CD4-positive, alpha-beta T cell treated with Interleukin-12 subunit alpha and Interleukin-12 subunit beta, for 1 hour (primary cell): Measurements from ENCODE around the gene IRAK4.

ENCODE experiments used
- DNase-seq: peaks from one replicate; pipeline ENCODE4 v3.0.0-alpha.2; 2020

IRAK4 gene

DNA sequence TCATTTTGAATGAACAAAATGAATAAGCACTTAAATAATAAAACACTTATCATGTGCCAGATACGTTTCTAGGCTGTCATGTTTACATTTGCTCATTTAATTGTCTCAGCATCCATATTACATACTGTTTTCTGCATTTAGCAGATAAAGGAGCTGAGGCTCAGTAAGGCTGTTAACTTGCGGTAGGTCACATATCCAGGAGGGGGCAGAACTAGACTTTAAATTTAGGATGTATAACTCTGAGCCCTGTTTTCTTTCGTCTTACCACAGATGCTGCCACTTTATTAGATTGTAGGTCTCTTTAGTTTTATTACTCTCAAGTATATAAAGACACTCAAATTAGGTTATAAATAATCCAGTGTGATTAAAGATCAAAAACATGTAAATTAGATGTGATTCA is 17.7 kb downstream of the IRAK4 start:
- peak; percentile 45 for DNase-seq

DNA sequence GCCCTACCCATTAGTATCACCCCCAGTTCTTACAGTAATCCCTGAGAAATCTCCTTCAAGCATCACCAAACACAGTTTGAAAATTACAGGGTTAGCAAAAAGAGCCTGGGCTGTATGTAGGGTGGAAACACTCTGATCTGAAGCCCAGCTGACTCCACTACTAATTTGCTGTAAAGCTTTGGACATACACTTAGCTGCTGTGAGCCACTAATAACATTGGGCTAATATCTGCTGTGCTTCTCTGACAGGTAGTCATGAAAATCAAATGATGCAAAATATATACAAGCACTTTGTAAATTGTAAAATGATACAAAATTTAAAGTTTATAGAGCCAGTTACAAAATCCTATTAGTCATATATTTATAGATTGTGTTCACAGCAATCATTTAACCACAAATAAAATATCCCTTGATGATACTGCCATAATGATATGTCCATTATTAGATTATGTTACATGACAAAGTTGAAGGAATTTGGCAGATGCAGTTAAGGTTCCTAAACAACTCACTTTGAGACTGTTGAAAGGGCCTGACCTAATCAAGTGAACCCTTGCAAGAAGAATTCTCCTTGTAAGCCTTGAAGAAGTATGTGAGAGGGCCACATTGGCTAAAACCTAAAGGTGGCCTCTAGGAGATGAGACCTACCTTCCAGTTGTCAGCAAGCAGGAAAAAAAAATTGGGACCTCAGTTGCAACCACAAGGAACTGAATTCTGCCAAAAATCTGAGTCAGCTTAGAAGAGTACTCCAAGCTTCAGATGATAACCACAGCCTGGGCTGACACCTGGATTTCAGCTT is 28.3 kb downstream of the IRAK4 start:
- DNase-seq = no peak

DNA sequence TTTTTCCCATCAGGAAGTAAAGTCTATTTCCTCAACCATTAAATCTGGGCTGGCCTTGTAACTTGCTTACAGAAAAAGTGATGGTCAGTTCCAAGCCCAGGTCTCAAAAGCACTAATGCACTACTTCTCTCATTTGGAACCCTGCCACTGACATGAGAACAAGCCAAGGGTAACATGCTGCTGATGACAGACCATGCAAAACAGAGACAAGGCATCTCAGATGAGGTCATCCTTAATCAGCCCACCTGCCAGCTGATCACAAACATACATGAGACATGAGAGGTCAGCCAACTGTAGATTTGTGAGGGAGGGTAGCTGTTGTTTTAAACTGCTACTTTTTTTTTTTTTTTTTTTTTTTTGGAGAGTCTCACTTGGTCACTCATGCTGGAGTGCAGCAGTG is 31.2 kb downstream of the IRAK4 start:
- DNase-seq = no peak

DNA sequence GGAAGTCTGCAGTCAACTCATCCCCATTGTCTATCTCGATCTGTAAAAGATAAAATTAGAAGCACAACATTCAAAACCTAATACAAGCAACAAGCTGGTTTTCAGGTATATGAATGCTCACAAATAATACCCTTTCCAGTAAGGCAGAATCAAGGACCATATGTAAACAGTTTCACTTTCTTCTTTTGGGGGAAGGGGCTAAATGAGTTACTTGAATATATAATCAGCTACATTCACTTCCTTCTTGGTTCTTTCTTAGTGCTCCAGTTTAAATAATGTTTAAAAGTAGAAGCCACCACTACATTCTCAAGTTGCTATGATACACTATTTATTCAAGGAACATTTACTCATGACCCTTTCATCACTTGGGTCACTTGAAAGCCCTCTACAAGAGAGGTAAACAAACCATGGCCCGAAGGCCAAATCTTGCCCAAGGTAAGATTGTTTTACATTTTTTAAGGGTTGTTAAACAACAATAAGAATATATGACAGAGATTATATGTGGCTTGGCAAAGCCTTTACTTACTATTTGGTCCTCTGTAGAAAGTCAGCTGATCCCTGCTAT is 37.0 kb downstream of the IRAK4 start:
- DNase-seq = no peak

DNA sequence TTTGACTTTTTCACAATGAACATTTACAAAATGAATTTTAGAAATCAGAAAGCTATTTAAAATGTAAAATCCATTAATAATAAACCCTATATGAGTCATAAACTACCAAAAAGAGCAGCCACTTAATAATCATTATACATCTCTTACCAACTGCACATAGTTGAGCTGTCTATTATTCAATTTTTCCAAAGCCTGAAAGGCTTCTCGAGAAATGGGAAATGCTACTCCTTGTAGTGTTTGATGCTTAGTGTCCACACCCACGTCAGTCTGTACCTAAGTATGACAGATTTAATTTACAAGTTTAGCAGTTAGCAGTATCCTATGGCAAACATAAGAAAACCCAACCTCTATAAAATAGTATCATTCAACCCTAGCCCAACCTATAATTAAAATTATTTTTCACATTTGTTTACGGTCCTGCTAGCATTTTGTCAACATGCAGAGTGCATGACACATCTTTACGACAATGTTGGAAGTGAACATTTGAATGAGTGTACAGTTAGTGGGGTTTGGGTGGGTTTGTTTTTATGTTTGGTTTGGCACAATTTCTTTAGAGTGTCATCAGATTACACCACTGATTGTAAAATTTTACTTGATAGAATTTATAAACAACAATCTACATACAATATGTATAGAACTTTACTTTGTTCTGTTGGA is 38.9 kb downstream of the IRAK4 start:
- no peak for DNase-seq

DNA sequence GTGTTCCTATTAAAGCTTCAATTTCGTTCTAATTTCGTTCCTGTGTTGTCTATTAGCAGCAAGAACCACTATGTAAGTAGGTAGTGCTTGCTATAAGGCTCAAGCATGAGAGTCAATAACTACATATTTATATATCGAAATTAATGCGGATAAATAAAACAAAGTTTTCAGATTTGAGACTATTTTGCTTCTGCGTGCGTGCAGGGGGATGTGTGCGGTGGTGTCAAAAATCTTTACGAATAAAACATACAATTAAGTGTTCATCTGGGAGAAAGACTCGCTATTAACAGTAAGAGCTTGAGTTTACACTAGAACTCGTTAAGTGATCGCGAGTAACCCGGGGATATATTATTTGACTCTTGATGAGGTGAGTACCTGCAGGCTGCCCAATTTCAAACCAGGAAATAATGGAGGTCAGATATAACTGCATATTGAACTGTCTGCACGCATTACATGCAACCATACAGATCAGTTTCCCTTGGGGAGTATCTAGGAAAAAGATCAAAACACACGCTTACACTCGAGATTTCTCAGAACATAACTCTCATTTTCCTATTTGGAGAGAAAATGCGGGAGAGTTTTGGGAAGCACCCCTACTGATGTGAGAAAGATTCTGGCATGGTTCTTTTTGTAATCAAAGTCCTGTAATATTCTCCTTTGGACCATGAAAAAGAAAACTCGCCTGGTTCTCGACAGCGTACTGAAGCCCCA is 46.6 kb downstream of the IRAK4 start:
- DNase-seq = peak; percentile 30

DNA sequence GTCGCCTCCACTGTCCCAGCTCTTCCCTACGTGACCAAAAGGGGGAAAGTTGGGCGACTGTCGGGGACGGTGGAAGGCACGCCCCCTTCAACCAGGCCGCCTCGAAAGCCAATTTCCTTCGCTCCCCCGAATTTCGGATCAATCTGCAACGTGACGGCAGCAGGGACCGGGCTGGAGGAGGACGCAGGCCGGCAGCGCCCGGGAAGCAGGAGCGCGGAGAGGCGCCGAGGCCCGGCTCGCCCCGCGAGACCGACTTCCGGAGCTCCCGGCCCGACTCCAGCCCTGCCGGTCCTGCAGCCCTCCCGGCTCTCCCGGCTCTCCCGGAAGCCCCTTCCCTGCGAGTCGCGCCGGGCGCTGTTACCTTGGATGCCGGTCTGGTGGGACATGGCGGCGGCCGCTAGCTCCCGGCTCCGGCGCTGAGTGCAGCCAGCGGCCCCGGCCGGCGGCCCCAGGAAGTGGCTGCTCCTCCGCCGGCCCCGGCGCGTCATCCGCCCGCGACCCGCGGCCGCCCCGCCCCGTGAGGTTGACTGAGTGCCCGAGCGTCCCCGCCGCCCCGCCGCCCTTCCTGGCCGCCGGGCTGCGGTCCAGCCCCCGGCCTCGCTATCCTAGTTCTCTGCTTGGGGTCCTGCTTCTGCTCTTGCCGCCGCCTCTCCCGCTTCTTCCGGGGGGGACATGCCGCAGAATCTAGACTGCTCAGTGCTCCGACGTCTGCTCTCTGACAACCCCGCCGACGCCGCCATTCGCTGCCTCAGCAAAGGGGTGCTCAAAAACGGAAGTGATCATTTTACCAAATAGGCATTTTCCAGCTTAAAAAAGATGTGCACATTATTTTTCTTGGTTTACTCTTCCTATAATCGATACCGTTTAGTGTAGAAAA is 47.3 kb downstream of the IRAK4 start, which contains the start of gene TWF1:
Gene TWF1 (minus strand): TSS at position 458 of the 877 bp plus-strand sequence. CDS start 72 bp downstream, at position 386.
- peak; percentile 84 for DNase-seq

DNA sequence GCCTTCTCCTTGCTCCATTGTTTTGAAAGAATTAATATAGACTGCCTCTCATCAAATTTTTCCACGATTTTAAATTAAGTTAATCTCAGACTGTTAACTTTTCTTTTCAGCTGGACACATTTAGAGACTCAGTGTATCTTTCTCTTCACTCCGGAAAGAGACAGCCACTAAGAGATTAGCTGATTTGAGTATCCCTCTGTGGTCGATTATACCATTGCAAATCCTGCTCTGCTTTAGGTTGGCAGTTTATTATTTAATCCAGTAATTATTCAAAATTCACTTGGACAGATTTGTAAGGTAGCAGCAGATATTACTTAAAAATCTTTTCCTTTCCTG is 48.0 kb downstream of the IRAK4 start:
- DNase-seq = no peak

DNA sequence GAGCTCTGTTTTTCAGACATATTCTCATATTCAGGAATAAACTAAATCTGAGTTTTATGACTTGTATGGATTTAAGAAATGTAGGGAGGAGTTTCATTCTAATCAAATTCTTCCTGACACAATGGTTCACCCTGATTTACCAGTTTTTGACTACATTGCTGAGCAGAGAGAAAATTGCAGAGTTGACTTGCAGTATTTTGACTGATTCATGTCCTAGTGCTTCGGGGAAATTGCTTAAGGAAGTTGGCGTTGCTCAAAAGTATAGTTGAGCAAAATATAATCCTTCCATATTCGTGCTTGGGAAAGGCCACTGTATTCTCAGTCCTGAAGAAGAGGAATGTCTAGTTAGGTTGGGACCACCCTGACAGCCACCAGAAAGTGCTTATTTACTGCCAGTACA is 48.6 kb downstream of the IRAK4 start:
- no peak for DNase-seq

DNA sequence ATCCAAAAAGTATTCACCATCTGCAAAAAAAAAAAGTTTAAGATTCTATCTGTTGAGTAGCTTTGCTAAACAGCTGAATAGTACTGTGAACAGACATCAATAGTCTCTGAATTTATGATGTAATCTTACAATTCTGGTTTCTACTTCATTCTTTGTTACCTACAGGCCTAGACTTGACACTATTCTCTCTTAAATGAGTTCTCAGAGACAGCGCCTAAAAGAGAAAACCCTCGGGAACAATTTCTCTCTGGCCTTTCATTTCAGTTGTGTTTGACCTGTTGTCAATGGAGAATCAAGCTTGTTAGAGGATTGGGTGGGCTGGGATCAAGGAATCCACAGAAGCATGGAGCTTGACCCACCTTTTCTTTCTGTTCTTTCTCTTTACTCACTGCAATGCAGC is 53.3 kb downstream of the IRAK4 start:
- DNase-seq = no peak

DNA sequence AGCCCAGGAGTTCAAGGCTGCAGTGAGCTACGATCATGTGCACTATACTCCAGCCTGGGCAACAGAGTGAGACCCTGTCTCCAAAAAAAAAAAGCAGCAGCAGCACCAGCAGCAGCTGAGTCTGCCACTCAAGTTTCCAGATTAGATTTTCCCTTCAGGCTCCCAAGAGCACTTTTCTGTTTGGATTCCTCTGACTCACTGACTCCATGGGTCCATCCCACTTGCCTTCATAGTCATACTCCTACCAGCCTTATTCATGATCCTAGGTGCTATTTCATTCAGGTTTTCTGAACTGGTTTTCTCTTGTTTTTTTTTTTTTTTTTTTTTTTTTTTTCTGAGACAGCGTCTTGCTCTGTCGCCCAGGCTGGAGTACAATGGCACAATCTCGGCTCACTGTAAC is 54.2 kb downstream of the IRAK4 start:
- no peak for DNase-seq

DNA sequence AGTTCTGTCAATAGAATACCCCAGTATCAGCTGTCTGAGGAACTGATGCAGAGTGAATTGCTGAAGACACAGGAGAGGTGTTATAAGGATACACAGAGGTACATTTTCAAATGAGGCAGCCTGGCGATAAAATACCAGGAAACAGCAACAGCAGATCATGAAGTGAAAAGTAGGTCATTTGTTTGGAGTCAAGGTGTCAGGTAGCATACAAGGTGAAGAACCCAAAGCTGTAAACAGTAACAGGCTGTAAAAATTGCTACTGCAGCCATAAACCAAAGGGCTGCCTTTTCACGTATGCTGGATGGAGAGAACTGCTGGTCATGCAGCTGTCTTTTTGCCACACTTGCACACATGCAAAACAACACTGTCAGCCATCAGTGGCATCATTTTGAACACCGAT is 56.7 kb downstream of the IRAK4 start:
- no peak for DNase-seq

DNA sequence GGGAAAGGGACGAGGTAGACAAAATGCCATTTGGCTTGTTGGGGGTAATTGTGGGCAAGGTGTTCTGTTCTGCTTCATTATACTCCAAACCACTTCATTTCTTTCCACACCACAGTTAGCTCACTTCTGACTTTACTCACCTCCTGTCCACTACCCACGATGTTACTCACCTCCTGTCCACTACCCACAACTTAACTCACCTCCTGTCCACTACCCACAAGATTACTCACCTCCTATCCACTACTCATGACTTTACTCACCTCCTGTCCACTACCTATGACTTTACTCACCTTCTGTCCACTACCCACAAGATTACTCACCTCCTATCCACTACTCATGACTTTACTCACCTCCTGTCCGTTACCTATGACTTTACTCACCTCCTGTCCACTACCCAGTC is 57.4 kb downstream of the IRAK4 start:
- no peak for DNase-seq

DNA sequence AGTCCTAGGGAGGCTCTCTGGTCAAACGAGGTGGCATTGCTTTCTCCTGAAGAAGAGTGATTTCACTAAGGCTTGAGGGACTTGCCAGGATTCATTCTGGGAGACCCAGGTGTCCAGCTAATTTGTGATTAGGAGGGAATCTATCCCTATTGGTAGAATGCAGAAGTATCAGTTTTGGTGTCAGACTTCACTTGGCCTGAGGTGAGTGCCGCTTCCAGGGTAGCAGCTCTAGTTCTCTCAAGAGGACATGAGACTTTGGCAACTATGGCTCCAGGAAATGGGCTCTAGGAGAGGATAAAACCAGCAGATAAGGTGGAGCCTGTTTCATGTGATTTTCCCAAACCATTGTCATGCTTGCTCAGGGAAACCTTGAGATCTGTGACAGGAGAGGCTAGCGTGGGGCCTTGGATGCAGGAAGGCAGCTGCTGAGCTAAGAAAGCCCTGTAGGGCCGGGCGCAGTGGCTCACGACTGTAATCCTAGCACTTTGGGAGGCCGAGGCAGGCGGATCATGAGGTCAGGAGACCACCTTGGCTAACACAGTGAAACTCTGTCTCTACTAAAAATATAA is 65.5 kb downstream of the IRAK4 start:
- no peak for DNase-seq

DNA sequence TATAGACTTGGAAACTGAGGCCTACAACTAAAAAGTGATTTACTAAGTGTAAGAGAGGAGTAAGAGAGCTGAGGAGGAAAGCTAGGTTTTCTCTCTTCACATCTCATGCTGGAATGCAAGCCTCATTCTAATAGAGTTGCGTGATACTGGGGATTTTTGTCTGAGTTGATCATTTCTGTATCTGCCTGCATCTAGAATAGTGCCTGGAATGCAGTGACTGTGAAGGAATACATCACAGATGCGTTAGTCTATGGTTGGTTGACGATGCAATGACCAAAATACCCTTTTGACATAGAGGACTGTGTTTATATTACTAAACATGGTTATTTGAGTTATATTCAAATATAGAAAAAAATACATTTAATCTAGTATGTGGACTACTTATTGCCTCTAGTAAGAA is 67.9 kb downstream of the IRAK4 start:
- no peak for DNase-seq

DNA sequence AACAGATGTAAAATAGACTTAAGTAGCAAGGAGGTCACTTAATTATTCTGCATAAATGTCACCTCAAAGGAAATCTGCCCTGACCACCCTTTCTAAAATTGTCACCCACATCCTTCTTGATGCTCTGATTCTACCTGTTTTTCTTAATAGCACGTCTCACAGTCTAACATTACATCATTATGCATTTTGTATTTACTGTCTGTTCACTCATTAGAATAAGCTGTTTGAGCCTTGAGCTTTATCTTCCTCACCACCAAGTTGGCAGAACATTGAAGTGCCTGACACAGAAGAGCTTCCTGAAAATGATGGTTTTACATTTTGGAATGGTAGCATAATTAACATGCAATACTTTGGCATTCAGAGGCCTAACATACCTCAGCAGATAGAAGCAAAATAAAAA is 68.3 kb downstream of the IRAK4 start:
- no peak for DNase-seq

DNA sequence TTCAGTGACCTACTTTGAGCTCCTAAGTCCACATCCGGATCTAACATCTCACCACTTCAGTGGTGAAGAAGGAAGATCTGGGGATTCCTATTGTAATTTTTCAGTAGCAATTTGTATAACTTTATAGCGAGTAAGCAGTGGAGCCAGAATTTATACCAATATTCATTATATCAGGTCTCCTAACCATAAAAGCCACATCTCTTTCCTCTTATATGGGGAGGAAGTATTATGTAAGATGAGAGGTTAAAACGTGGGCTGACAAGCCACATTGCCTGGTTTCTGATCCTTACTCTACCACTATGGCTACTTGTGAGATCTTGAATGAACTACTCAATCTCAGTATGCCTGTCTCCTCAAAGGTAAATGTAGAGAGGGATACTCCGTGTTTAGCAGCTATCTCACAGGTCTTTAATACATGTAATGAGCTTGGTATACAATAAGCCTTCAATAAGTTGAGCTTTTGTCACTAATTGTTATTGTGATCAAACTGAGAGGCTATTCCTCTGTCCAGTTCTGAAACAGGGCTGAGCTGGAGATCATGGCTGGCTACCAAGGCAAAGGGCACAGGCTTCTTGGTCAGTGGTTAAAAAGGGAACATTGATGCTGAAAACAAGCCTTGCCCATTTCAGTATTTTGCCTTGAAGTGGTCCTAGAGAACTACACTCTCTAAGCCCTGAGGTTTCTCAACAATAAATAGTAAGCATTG is 73.9 kb downstream of the IRAK4 start:
- DNase-seq = peak; percentile 29

DNA sequence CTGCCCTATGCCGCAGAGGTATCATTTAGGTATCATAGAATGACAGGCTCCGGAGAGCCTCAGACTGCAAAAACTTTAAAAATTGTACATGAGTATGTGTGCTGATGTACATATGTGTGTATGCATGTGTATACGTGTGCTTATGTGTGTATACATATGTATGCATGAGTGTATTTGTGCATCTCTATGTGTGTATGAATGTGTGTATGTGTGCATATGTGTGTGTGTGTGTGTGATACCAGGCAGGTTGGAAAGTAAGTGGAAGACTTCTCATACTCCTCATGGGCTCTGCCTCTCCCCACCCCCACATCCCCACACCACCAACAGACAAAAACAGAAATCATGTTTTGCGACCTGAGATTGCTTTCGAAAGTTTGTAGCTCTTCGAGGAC is 76.5 kb downstream of the IRAK4 start:
- DNase-seq = no peak

DNA sequence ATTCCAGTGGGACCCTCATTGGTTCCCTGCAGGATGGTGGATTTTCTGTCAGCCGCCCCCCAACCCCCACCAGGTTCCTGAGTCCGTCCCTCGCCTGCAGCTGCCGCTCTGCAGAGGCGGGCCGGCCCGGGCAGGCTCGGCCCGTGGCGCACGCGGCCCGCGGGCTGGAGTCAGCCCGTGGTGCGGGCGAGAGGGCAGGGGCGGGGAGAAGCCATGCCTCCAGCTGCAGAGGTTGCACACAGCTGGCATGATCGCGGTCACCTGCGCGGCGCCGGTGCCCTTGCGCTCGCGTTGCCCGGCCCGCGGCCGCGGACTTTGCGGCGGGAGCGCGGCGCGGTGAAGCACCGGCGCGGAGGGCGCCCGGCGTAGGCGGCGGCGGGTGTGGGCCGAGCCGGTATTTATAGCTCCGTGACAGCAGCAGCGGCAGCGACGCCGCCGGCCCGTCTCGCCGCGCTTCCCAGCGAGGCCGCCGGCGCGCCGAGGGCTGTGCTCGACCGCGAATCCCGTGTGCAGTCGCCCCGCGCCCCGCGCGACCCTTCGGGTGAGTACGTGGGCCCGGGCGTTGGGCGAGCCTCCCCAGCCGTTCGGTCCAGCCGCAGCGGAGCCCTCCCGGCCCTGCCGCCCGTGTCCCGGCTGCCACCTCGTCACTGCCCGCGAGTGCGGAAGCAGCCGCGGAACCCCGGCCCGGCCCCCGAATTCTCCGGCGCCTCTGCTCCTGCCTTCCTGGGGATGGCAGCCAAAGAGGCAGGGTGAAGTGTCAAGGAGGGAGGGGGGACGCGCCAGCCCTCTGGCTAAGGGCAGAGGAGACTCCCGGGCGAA is 77.1 kb downstream of the IRAK4 start, which contains the start of gene TMEM117:
Gene TMEM117 (plus strand): TSS at position 426 of the 819 bp plus-strand sequence.
- peak; percentile 65 for DNase-seq

DNA sequence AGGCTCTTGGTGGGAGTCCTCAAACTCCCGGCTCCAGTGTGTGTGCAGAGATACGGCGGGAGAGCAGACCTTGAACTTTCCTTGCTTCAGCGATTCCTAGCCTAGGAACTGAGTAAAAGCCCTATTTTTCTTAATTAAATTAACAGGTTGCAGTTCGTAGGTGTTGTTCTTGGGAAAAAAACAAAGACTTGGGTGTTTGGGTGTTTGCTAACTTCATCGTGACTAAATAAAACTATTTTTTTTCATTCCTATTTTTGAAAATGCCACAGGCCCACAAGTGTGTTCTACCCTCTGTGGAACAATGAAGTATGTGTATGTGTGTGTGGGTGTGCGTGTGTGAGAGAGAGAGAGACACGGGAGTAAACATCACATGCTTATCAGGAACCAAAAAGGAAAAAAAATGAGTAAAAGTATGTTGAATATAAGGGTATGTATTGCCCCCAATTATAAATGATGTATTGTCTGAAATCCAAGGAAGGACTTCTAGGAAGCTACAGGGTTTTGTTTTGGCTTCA is 77.8 kb downstream of the IRAK4 start:
- DNase-seq = peak; percentile 26
